NCI-H2227 treated with DMSO at 0.1 percent for 48 hours (cell line): Measurements from ENCODE around the gene ANKRD44.

ENCODE experiments used
- DNase-seq: peaks from one replicate; lab custom pipeline; 2025; lab: John Stamatoyannopoulos, UW

The ANKRD44 gene

GRCh38 chr2:197207598-197207997, 103.0 kb downstream of the ANKRD44 start:
- no peak for DNase-seq

DNA sequence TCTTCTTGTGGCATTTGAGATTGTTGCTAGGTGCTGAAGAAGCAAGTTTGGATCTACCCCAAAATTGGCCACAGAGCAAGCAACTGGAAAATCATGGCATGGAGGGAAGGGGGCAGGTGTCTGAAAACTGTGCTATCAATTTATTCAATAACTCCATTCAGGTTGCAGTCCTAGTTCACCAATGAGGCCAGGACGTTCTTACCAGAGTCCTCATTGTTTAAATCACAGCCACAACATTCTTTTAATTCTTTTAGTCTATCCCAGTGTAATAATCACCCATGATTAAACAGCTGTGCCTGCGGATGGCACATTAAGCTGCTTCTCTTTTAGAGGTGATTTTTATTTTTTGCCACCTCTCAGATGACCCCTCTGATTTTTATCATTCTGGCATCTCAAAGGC, 103.5 kb downstream of the ANKRD44 start:
- DNase-seq = no peak

DNA sequence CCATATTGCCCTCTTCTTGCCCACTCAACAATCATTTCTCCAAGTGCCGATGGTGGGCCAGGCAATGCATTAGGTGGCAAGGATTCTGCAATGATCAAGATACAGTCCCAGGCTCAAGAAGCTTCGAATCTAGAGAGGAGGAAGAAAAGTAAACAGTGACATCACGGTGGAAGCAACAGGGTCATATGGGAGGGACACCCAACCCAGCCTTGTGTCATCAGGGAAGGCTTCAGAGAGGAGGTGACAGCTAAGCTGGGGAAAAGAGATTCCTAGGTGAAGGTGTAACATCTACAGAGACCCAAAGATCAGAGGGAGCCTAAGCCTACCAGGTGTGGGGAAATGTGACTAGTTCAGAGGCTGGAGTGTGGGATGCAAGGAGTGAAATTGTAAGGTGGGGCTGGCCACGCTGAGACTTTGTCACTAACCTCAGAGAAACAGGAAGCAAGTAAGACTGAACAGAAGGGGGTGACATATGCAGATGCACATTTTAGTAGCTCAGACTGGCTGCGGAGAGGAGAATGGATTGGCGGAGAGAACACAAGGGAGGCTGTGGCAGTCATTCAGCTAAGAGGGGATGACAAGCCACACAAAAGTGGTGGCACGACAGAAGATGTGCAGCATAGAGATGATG, 104.9 kb downstream of the ANKRD44 start:
- DNase-seq = no peak

DNA sequence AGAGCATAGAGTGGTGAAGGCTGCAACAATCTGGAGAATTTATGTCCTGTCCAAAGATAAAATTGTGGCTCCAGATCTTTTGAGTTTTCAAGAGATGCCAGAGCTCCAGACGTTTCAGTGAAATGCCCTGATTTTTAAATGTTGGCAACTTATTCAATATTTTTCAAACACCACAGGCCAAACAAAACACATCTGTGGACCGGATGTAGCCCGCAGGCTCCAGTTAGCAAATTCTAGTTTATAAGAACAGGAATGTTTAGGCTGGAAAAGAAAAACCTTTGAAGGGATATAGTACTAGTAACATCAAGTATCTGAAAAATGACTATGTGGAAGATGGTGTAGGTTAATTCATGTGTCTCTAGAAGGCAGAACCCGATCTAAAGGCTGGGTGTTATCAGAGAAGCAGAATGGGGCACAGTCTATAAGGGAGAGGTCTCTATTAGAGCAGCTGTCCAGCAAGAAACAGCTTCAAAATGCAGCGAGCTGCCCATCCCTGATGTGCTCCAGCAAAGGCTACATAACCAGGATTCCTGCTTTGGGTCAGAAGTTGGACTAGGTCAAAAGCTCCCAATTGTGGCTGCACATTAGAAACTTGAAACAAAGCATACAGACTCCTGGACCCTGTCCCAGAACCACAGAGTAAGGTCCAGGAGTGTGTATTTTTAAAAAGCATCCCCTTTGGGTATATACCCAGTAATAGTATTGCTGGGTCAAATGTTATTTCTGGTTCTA, 105.9 kb downstream of the ANKRD44 start:
- DNase-seq = no peak

- no peak for DNase-seq
These were observed 108.7 kb downstream of the ANKRD44 start for GRCh38 chr2:197201874-197202273.

DNA sequence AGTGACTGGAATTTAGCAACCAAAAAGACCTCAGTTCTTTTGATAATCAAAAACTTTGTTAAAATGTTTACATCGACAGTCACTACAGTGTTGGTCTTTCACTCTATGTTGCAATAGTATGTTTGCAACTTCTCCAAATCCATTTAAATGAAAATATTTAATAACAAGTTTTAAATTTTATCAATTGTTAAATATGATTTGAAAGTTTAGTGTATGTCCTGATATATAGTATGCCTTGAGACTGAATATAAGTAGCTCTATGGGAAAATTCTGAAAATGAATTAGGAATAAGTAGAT, 109.9 kb downstream of the ANKRD44 start:
- no peak for DNase-seq

GRCh38 chr2:197200051-197200761, 110.4 kb downstream of the ANKRD44 start:
- DNase-seq = no peak

DNA sequence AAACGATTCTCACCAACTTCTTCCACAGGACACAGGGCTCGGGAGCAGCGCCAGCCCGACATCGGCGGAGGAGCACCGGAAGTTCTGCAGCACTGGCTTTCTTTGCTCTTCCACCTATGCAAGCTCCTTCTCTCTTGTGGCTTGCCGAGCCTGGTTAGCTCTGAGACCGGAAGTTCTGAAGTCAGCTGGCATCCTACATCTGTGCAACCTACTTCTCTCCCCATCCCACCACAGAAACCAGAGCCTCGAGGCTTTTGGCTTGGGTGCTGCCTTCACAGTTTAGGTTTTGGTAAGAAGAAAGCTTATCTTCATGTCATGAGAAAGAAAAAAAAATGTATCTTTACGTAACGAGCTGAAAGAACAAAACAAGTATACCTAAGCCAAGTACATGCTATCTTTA, 111.7 kb downstream of the ANKRD44 start:
- DNase-seq = no peak

DNA sequence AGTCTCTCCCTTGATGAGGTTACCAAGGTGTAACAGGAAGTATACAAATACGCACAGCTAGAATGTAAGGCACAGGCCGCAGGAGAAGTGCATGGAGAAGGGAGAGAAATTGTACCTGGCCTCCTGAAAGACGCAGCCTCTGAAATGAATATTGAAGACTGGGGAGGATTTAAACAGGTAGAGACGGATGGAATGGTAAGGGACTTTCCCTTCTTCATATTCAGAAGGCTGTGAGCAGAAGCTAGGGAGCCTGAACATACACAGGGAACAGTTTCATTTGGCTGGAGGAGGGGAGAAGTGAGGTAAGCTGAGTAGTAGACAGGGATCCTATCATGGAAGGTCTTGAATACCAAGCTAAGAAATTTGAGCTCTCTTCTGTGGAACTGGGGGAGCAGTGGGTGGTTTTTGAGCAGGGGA, 112.7 kb downstream of the ANKRD44 start:
- no peak for DNase-seq

- no peak for DNase-seq
These were observed 113.9 kb downstream of the ANKRD44 start for GRCh38 chr2:197196541-197197180.

DNA sequence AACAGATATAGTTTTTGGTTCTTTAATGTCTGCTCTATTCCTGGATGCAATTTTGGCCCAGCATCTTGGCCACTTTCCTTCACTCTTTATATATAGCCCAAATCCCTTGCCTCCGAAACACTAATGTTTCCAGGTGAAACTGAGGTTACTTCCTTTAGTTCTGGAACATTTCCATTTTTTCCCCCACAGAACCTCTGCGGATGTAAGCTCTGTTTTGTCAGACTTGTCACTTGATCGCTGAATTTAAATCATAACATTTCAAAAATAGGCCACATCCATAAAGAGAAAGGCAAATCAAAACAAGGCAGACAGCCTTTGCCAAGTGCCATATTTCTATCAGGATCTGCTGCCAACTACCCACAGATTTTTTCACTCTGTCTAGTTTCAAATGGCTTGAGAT, 115.1 kb downstream of the ANKRD44 start:
- DNase-seq = no peak

DNA sequence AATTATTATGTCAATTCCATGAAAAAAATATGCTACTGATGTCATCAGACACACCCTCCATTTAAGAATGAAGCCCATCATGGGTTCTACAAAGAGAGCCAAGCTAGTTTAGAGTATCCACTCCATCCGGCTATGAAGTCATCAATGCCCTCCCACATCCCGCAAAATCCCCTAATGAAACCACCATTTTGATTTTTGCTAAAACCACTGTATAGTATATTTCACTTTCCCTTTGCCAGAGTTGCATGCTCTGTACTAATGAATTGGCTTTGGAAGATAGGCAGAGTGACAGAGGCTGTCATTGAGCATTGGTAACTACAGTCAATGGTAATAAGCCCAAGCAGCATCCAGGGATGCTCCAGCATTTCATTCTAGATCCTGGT, 118.6 kb downstream of the ANKRD44 start:
- no peak for DNase-seq

DNA sequence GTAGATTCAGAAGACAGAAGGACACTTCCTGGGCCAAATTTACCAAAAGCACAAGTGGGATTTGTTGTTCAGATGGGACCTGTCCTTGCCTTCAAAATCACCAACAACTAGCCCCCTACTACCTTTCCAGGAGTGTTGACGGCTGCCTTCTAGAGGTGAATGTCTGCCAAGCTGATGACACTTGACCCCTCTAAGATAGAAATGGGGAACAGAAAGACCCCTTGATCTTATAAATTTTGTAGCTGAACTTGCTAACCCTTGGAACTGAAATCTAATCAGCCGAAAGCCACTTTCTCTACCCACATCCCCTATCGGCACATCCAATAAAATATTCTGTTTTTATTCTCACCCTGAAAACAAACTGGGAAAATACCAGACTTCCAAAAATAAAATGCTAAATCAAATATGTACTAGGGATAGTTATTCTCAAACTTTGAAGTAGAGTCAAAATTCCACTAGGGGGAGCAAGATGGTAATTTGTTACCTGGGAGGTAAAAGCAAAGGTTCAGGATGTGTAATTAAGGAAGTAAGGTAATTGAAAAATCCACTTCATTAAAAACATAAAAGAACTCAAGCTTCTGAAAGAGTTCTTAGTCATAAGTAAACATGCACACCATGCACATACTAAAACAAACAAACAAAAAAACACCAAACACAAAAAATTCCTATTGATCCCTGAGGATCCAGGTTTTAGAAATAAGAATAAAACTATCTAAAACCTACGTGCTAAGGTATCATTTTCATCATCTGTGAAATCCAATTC, 119.2 kb downstream of the ANKRD44 start:
- peak; percentile 52 for DNase-seq

DNA sequence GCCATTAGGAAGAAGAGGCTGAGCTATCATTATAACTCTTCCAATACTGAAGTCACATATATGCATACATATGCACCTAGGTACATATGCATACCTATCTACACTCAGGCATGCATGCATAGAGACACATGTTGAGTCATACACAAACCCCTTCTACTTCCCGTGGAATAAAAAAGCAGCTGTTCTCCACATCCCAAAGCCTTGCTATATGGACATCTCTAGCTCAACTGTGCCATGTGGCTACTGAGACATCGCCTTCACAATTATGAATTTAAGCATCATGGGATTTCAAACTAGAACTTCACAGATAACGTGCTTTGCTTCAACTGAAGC, 120.5 kb downstream of the ANKRD44 start:
- DNase-seq = no peak

- DNase-seq = no peak
These were observed 121.0 kb downstream of the ANKRD44 start for GRCh38 chr2:197189426-197190099.

- no peak for DNase-seq
These were observed 124.9 kb downstream of the ANKRD44 start for GRCh38 chr2:197185676-197186075.

DNA sequence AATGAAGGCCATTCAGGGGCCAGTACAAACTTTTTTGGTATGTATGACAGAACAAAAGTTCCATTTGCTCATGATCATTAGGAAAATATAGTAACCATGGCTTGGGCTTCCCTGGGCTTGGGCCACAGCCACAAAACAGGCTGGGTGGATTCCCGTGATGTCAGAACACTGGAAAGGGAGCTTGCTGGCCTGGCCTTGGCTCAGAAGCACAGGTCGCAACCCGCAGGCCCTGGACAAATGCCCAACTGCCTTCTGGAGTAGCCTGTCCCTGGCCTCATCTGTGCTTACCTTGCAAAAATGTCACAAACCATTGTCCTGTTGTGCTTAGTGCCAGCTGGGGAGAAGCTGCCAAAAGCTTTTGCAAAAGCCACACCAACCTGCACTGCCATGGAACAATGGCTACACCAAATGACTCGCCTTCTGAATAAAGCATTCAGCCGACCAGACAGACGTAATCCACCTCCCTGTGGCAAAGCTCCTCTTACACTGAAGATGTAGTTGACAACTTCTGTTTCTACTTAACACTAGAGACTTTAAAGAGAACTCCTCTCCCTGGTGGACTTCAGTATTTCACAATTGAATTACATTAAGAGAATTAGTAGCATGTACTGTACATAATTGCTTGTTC, 125.5 kb downstream of the ANKRD44 start:
- no peak for DNase-seq

DNA sequence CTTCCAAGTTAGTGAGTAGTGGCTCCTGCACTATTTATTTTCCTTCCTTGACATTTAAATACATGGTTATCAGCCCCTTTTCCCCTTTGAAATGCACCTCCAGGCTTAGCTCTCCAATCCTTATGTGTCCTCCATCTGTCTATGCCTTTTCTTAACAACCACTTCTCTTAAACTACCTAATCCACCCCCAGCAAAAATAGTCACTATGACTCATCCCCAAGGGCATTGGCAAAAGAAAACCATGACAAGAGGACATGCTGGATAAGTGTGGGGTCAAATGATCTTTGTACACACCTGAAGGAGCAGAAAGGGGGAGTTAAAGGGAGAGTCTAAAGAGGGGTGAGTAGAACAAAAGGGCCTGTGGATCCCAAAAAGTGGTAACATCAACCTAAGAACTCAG, 127.2 kb downstream of the ANKRD44 start:
- peak; percentile 71 for DNase-seq

DNA sequence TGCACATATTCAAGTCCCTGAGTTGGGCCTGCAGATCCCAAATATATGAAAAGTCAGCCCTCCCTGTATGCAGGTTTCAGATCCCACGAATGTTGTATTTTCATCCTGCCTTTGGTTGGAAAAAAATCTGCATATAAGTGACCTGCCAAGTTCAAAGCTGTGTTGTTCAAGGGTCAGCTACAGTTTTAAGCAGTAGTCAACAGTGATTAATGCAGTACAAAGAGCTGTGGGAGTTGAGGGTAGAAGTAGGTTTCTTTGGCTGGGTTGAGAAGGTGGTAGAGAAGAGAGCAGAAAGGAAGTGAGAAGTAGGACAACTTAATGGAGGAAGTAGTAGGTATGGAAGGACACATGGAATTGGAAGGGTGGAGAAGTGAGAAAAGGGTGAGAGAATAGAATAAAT, 127.9 kb downstream of the ANKRD44 start:
- no peak for DNase-seq

DNA sequence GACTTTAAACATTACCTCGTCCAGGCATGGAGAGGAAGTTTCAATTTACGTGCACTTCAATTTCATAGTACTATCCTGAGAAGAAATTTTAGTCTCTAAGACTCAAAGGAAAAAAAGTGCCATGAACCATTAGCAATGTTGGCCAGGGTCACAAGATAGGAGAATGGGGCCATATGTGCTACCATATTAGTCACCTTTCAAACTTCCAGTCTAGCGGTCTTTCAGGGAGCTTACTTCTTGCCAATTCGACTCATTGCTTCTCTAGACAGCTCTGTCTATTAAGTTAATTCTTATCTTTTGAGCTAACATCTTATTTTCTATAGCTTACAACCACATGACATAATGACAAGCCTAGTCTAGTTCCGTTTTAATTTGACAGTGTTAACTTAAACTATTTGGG, 129.1 kb downstream of the ANKRD44 start:
- no peak for DNase-seq

- DNase-seq = no peak
These were observed 130.7 kb downstream of the ANKRD44 start for GRCh38 chr2:197179744-197180498.
